Transverse colon (tissue), 4 donors: ENCODE results near the gene VAV2.

Experiments used
- CTCF ChIP-seq, 5 experiments: fragments of 200-600 bp in 3 of 5; fragments of 450-650 bp in 2 of 5; sonication (generic) in 3 of 5; IDR thresholded peaks; 1 replicate in 2 of 5; 2 replicates in 3 of 5; pipeline ENCODE4 v1.5.1; 2016 to 2017; ENCODE audit warnings: antibody characterized with exemption in 5 of 5, inconsistent platforms in 3 of 5, mild to moderate bottlenecking in 2 of 5, moderate library complexity in 1 of 5
- POLR2A ChIP-seq: fragments of 450-650 bp; IDR thresholded peaks from one replicate; pipeline ENCODE4 v1.6.1; 2016; ENCODE audit warnings: antibody characterized with exemption, mild to moderate bottlenecking, moderate library complexity
- POLR2AphosphoS5 ChIP-seq, 3 donors: sonication (generic); formaldehyde crosslinking; IDR thresholded peaks; one replicate each; pipeline ENCODE4 v1.6.1; 2016; ENCODE audit warnings: antibody characterized with exemption in 3 of 3

GRCh38 chr9:133754187-133754586 is 237.9 kb downstream of the VAV2 start:
- no peak for TF ChIP-seq CTCF (IDR thresholded peaks at IDR 0.05)
- no peak for TF ChIP-seq POLR2A
- TF ChIP-seq POLR2AphosphoS5 (IDR thresholded peaks at IDR 0.05), result no peak
